B cell (primary cell): ENCODE data around the gene HARBI1.

Source experiments
- CTCF ChIP-seq: fragments of 200-600 bp; IDR thresholded peaks from one replicate; pipeline ENCODE4 v1.8.0; 2022; ENCODE audit warnings: antibody characterized with exemption, mild to moderate bottlenecking
- EZH2 ChIP-seq: IDR thresholded peaks from 2 replicates; pipeline ENCODE4 v1.6.1; 2012; ENCODE audit warnings: borderline replicate concordance, low read depth, mild to moderate bottlenecking, moderate library complexity, low read length; ENCODE audit not compliant: insufficient read depth, poor library complexity, severe bottlenecking

- TF ChIP-seq CTCF (no peak), EZH2 (no peak)
Measured at GRCh38 chr11:46564459-46564858, 52.6 kb downstream of the HARBI1 start.
